Fibroblast of skin of back (primary cell): Measurements from ENCODE around the gene FBXL7. TPM values are rescaled to one million over a fixed set of nuclear protein-coding genes. Genes with fewer than 3 reads are reported as not detected.

Experiments
- DNase-seq: peaks from one replicate; pipeline ENCODE4 v3.0.0-alpha.2; 2013
- polyA plus RNA-seq, 2 experiments: library from polyadenylated mRNA; unstranded; fragments of 120-200 nt; gene quantifications; one replicate each; pipeline ENCODE4 v1.2.1, GENCODE V29; 2013; ENCODE audit not compliant: insufficient read length in 2 of 2

The FBXL7 gene
- polyA plus RNA-seq (2013, experiment 1 of 2; ENCODE audit: insufficient read length), result 25.5 TPM
- 28.0 TPM for polyA plus RNA-seq (2013, experiment 2 of 2; ENCODE audit: insufficient read length)

DNA sequence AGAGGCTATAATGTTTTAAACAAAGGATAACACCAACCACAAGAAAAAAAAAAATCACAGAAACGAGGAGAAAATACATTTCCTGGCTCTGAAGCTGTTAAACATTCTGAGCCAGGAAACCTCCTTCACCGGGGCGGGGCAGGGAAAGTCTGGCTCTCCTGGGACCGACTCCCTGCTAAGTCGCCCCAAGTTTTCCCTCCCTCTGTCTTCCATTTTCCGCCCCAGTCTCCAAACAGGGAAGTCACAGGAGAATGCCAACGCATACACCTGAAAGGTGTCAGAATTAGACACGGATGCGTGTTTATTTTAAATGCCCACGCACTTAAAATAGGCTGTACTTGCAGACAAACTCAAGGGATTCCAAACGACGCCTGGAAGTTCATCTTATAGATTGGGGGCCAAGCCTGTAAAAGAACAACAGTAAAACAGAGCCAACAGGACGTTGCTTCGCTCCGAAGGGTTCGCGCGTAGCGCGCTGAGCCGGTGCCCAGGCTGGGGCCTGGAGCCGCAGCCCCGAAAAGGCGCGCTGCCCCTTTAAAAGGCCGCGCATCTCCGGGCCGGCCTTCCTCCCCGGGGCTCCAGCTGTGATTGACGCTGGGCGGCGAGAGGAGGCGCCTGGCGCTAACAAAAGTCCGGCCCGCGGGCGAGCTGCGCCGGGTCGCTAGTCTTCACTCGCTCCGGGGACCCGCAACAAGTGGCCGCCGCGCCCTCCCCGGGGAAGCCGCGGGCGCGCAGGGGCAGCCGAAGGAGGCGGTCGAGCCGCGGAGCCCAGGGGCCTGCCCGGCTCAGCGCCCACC is at the start of gene FBXL7:
TSS of gene FBXL7 (plus strand) at position 653 of the 797 bp plus-strand sequence.
- DNase-seq, result peak; percentile 86

GRCh38 chr5:15450473-15450872 is 49.5 kb upstream of the FBXL7 start:
- no peak for DNase-seq

GRCh38 chr5:15450949-15451348 is 49.0 kb upstream of the FBXL7 start:
- DNase-seq, result no peak

- peak; percentile 34 for DNase-seq
Observed at GRCh38 chr5:15452030-15452429, 48.0 kb upstream of the FBXL7 start.

- DNase-seq, result peak; percentile 85
Observed at GRCh38 chr5:15452781-15453180, 47.2 kb upstream of the FBXL7 start.

- no peak for DNase-seq
Observed at GRCh38 chr5:15459200-15459599, 40.8 kb upstream of the FBXL7 start.

GRCh38 chr5:15463231-15463980 is 36.6 kb upstream of the FBXL7 start:
- DNase-seq, result peak; percentile 14

DNA sequence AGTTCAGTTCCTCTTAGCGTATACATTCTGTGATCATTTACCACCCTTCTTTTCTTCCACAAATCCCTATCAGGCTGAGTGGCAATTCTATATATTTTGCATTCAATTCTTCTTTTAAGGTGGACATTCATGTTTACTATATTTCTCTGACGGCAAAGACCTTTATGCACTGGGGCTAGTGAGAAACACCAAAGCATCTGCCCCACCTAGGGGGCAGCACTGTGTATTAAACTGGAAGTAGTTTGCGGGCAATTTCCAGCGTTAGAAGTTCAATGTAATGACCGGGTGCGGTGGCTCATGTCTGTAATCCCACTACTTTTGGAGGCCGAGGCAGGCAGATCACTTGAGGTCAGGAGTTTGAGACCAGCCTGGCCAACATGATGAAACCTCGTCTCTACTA is 27.9 kb upstream of the FBXL7 start:
- no peak for DNase-seq

DNA sequence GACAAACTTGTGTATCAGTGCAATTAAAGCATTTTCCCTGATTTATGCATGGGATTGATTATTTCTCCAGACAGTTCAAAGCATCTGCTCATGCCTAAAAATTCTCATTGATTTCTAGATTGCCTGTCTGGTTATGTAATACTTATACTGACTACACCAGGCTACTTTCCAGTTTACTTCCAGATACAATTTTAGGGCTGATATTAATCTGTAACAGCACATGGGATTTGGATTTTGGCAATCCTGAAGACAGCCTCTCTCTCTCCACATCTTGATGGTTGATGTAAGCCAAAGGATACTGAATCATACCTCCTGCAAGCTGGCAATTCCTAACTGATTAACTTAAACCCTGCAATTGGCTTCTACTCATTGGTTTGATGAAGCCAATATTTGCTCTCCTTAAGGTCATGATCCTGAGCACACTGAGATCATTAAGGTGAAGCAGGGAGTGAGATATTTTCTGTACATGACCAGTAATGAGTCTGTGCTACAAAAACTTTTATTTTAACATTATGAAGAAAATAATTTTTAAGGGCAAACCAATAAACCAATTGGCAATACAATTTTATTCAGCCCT is 25.7 kb upstream of the FBXL7 start:
- DNase-seq, result no peak

- DNase-seq, result no peak
Observed at GRCh38 chr5:15475367-15475766, 24.6 kb upstream of the FBXL7 start.

DNA sequence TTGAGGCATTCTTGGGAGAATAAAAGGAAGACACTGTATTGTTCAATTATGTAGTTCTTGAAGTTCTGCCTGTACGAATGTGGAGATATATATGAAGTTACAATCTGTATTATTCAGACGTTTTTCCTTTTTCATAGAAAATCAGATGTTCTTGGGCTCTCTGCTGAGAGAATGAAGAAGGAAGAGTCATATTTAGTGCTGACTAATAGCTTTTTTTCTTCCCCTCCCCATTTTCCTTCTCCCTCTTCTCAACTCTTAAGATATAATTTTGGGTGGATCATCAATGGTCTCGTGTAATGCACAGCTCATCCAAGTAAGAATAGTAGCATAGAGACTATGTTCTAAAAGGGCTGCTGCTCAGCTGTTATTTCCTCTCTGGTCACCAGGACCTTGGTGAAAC is 23.0 kb upstream of the FBXL7 start:
- no peak for DNase-seq

- no peak for DNase-seq
Observed at GRCh38 chr5:15480436-15480835, 19.5 kb upstream of the FBXL7 start.

DNA sequence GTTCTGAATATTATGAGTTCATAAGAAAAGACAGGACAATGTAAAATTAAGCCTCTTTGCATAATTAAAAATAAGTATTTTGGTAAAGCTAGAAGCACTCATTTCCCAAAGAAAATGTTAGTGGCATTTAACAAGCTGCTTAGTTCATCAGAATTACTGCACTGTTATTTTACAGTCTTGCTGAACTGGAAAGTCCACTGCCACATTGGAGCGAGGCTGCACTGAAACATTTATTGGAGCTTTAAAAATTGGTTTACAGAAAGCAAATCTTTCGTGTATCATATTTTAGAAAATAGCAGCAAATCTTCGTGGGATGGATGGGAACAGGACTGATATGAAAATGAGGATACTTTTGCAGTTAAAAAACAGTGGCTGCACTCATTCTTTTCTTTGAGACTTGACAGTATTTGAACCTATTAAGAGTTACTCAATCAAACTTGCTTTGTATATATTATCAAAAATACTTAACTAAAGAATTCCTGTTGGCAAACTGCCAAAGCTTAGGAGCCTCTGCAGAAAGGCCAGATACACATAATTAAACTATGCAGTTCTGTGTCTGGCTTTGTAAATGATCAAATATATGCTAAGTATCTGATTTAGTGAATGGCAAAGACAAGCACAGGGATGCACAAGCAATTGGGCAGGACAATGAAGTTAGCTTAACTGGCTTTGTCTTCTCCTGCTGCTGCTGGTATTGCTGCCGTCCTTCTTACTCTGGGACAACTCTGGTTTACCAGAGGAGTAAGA is 16.5 kb upstream of the FBXL7 start:
- no peak for DNase-seq

DNA sequence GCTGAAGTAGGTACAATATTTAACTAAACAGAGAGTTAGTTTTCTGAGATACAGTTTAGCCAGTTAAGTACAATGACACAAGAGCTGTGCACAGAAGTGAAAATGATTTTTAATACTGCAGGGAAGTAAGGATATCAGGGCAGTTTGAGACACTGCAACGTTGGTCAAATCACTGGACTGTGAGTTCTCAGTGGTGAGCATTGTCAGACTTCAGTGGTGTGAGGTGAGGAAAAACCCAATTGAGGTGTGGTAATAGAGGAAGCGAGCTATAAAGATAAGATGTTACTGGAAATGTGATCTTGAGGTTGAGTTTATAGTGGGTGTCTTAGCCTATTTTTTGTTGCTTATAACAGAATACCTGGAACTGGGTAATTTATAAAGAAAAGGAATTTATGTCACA is 12.8 kb upstream of the FBXL7 start:
- DNase-seq, result no peak

DNA sequence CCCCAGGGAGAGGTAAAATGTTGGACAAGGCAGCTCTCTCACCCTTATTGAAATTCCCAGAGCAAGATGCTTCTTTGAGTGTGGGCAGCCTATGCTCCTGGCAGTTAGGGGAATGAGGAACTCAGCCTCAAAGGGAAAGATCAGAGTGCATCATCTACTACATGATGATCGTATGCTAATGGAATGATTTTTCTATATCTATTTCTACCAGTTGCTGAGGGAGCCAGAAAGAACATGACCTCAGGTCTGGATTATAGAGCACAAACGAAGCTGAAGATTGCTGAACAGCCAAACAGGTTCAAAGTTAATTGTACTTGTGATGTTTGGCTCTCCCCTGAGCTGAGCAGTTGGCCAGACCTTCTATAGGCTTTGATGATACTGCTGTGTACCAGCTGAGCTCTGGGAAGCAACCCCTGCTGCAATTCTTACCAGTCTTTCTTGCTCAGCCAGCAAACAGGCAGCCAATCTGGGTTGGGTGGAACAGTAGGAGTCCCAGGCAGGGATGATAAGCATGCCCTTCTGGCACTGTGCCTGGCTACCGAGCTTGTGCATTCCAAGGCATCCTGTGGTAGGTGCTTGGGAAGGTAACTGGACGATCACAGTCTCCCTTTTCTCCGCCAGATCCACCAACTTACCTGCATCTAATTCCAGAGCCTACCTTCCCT is 10.3 kb upstream of the FBXL7 start:
- DNase-seq, result peak; percentile 6

- no peak for DNase-seq
Observed at GRCh38 chr5:15492545-15492944, 7.4 kb upstream of the FBXL7 start.

DNA sequence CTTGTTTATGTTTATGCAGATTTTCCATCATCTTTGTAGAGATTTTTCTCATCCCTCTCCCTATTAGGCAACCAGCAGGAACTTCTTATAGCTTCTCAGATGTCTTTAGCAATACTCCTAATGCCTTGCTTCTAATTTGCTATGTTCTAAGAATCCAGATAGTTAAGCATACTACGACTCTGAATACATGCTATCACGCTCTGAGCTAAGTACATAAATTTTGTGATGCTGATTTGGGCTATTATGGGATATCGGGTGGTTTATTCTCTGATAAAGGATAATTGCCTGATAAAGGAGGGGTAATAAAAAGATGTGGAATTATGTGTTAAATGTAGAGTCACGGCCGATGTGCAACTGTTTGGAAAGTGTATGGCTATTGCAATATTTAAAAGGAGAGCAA is 6.5 kb upstream of the FBXL7 start:
- no peak for DNase-seq

DNA sequence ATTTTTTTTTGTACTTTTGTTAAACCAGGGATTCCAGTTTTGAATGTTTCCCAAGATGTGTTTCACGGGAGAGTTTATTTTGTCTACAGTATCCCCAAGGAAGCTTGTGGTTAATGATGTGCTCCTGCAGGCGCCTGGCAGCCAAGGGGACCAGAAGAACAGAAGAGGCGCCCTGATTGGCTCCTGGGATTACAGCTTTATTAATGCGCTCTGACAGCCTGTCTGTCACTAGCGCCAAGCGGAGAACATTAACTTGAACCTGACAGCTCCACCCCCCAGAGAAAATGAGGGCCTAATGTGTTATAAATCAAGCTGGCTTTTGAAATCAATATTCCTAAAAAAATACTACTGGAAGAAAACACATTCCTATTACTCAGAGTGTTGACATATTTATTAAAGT is 5.0 kb upstream of the FBXL7 start:
- peak; percentile 36 for DNase-seq

DNA sequence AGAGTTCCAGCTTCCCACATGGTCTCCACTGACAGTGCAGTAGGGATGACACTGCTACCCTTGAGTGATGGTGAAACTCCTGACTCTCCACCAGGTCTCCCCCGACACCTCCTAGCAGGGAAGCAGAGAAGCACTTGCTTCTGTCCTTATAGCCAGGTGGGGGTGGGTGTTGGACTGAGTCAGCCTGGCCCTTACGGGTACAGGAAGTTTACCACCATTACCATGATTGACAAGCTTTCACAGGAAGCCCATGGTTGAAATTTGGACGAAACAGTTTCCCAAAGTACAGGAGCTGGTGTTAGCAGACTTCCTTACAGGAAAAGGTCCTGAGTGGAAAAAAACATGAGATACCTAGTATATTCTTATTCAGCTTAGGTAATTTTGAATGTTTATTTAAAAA is 3.1 kb upstream of the FBXL7 start:
- DNase-seq, result no peak

- DNase-seq, result peak; percentile 54
Observed at GRCh38 chr5:15500325-15501001, 483 bp downstream of the FBXL7 start.

DNA sequence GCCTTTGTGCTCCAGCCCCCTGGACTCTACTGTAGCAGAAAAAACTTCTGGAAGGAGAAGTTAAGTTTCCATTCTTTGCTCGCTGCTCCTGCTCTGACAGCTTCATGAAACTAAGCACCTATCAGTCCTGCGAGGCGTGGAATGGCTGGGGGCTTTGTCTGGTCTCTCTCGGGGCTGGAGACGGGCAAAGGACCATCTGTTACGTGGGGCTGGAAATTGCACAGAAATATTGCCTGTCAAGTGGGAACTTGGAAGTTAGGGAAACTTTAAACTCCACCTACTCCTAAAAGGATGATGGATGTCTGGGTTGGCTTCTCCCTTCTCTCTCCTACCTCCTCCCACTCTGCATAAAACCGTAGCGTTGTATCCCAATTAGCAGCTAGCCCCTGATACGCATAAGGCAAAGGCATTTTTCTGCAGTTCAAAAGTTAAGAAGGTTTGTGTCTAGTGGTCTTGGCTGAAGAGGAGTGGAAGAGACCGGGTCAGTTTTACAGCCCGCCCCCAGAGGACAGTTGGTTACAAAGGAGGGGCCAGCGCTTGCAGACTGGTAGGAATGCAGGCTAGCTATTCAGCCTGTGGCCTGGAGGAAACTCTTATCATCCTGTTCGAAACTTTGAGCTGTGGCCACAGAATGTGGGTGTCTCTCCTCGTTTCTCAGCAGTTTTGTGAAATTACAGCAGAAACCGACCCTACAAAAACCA is 1.3 kb downstream of the FBXL7 start:
- DNase-seq, result peak; percentile 84
